Measurements from ENCODE around the gene MAN1C1. TPM values are rescaled to one million over a fixed set of nuclear protein-coding genes. Genes with fewer than 3 reads are reported as not detected.

MAN1C1 gene
- total and polyA plus RNA-seq, 10 of the 15 experiments (the other 5 are each of a cell fraction or from before 2014, with no cell fraction given), result 0.12 to 0.56 (median 0.22) TPM; not detected in 3

GRCh38 chr1:25707280-25708016 lies 90.9 kb downstream of the MAN1C1 start:
- BruUV-seq (replicated peaks), result no TSS peak
- in situ Hi-C loops (cut with MboI) (no loop called here), intact Hi-C loops (cut with micrococcal nuclease; ENCODE audit: unreplicated experiment) (no loop called here)
- no peaks in the 10 kb centered on the region for H3K79me2 ChIP-seq (ENCODE audit: control insufficient read depth, insufficient read depth, low read length)
- ATAC-seq, result no peak
- H3K4me2 ChIP-seq (ENCODE audit: control insufficient read depth, insufficient read depth), result no peak overlapping the region
- no peaks in the 10 kb centered on the region for H3K4me1 ChIP-seq (ENCODE audit: control insufficient read depth, insufficient read depth, low read length)
- TF ChIP-seq CEBPZ (IDR thresholded peaks at IDR 0.05; ENCODE audit: low read depth, low read length), result no peak
- TF ChIP-seq RELB (IDR thresholded peaks at IDR 0.05; ENCODE audit: low read depth), result no peak
- no peak for TF ChIP-seq CBX5 (IDR thresholded peaks at IDR 0.05; ENCODE audit: low read depth)
- TF ChIP-seq JUNB (IDR thresholded peaks at IDR 0.05), result no peak
- no peak overlapping the region for H3K9ac ChIP-seq (ENCODE audit: control insufficient read depth, insufficient read depth, low read length)
- ChIA-PET RAD21 (ENCODE audit: unreplicated experiment) (no interaction called here), POLR2A (no interaction called here), CTCF (interaction anchor here (0.5 kb wide), 1 partner anchor 304 kb away, joined by 3 read pairs; no protein-coding TSS in a partner anchor), SMC1A (ENCODE audit: uncharacterized antibody, unreplicated experiment) (no interaction called here)
- no peak overlapping the region for H3K27ac ChIP-seq (ENCODE audit: control insufficient read depth, insufficient read depth)
- H2AFZ ChIP-seq (ENCODE audit: control insufficient read depth, low read depth, low read length), result no peak overlapping the region
- H3K4me3 ChIP-seq, result no peak overlapping the region
- no peaks in the 10 kb centered on the region; the same call in 1 of the 2 replicates for H4K20me1 ChIP-seq (ENCODE audit: control insufficient read depth, insufficient read depth)
- 17% methylated on average over 6 of the region's 6 CpGs for WGBS (ENCODE audit: insufficient coverage, insufficient replicate concordance, low lambda C conversion rate, missing lambda C conversion rate)
- no peak for DNase-seq (ENCODE audit: low read depth, low spot score)
- peaks cover 4 to 8% of the 10 kb centered on the region in 2 experiments for H3K27me3 ChIP-seq (replicated peaks in 1 of 2; ENCODE audit: control insufficient read depth in 2 of 2, insufficient read depth in 2 of 2, low read length in 1 of 2)
- no peak for FAIRE-seq
- no peaks in the 10 kb centered on the region for H3K9me3 ChIP-seq (replicated peaks; ENCODE audit: control insufficient read depth, insufficient read depth, low read length)
- no peaks in the 10 kb centered on the region for H3K36me3 ChIP-seq (ENCODE audit: control insufficient read depth in 2 of 2, insufficient read depth in 2 of 2, low read length in 1 of 2)

Measured in GM12878 (cell line).